Retina (tissue), 1 donor: ENCODE data around the gene FUNDC2.
"Not testable (repeated sequence)": the region's sequence is repeated elsewhere in the genome, so short reads cannot be mapped to it uniquely, and the experiment has no call there.

Experiments used
- DNase-seq: peaks from one replicate; pipeline ENCODE4 v3.0.0-alpha.2; 2016

Gene FUNDC2, protein sequence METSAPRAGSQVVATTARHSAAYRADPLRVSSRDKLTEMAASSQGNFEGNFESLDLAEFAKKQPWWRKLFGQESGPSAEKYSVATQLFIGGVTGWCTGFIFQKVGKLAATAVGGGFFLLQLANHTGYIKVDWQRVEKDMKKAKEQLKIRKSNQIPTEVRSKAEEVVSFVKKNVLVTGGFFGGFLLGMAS

GRCh38 chrX:155026727-155027508 is at the start of gene FUNDC2:
Gene FUNDC2, plus strand, starts transcription at chrX:155026844. Its CDS starts 95 bp downstream, at chrX:155026939.
- DNase-seq, result peak; percentile 91

- no peak for DNase-seq
These were observed 47.0 kb upstream of the FUNDC2 start for GRCh38 chrX:154979629-154980028.

GRCh38 chrX:154980330-154981115 is 46.1 kb upstream of the FUNDC2 start:
- DNase-seq, result peak; percentile 71

DNA sequence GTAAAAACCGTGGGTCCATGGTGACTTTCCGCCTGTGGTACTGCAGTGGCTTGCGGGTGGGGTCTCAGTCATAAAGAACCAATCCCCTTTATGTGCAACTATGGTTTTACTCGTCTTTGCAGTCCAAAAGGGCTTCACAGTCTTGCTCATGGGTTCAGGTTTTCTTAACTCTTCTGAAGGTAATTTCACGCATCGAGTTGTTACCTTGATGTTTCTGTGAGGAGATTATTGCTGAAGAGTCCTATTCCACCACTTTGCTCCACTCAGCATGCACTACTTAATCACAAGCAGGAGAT is 45.6 kb upstream of the FUNDC2 start:
- no peak for DNase-seq

DNA sequence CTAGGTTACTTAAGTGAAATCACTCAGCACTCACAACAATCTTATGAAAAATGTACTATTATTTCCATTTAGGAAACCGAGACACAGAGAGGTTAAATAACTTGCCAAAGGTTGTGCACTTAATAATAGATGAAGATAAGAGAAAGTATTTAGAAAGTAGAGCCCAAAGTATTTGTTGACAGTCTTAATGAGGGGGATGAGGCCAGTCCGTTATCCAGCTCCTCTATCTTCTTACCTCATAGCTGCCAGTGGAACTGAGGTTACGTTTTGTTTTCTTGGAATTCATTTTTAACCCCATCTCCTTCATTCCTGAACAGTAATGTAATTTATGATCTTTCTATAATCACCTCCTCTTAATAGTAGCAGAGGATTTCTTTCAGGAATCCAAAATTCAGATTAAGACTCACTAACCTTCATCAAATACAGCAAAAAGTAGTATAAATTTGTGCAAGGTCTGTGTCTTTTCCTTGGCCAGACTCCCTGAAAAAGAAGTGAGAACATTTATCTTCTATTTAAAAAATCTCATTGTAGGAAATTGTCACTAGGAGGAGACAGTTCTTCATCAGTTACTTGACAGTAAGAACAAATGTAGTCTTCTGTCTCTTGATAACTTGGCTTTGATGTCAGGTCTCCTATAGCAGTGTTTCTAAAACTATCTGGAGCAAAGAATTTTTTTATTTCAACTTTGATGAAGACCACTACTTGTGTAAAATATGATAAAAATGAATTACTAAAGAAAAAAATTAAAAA is 39.6 kb upstream of the FUNDC2 start:
- no peak for DNase-seq

GRCh38 chrX:154987940-154988339 is 38.7 kb upstream of the FUNDC2 start:
- DNase-seq, result no peak

GRCh38 chrX:154988719-154989118 is 37.9 kb upstream of the FUNDC2 start:
- DNase-seq, result no peak

DNA sequence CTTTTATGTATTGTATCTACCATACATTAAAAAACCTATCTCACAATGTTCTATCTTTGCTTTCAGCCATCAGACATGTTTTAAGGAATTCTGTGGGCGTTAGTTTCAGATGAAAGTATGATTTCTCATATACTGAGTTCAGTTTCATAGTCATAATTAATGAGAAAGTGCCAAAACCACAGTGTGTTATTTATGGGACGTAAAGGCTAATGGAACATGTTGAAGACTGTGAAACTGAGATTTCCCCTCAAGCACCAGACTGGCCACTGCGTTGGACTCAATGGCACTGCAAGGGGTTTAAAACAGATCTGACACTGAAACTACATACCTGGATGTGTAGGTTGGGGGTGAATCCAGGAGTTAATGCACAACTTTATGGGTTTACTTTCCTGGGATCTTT is 36.1 kb upstream of the FUNDC2 start:
- DNase-seq, result no peak

DNA sequence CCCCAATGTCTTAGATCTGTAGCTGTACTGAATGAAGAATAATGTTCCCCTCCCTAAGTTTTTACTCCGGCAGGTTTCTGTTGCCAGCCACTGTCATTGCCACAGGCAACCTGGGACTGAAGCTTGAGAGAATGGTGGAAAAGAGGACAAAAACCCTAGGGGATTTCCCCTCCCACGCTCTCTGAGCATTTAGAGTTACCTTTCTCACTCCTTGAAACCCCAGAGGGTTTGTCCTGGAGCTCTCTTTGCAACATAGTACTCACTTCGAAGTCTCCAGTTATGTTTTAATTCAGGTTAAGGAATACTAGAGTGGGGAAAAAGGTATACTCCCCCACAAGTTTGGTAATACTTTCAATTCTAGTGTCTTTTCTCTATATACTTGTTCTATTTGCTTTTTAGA is 35.6 kb upstream of the FUNDC2 start:
- DNase-seq, result no peak

GRCh38 chrX:154991476-154991875 is 35.2 kb upstream of the FUNDC2 start:
- no peak for DNase-seq

DNA sequence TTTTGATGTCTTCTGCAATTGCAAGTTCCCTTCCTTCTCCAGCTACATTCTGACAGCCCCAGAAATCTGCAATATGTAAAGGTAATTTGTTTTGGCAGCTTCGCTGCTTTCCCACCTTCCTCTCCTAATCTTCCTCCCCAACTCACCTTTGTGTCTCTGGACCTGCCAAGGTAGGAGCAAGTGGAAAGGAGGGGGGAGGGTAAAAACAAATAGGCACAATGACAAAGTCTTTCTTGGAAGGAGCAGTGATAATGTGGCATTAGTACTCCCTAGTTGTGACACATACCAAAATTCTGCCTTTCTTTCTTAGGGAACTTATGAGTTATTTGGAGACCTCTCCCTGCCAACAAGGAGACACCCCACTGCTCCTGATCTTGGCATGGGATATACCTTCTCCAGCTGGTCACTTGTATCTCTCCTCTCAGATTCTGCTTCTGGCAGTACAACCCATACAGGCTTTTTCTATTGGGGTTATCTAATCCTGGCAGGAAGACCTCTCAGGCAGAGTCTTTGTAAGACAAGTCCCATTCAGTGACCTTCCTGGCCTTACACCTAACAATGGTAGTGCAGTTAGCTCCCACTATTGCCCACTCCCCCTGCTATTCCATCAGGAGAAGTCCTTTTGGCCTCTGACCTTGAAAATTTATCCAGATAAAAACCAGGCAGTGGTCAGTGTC is 28.3 kb upstream of the FUNDC2 start:
- DNase-seq, result no peak

DNA sequence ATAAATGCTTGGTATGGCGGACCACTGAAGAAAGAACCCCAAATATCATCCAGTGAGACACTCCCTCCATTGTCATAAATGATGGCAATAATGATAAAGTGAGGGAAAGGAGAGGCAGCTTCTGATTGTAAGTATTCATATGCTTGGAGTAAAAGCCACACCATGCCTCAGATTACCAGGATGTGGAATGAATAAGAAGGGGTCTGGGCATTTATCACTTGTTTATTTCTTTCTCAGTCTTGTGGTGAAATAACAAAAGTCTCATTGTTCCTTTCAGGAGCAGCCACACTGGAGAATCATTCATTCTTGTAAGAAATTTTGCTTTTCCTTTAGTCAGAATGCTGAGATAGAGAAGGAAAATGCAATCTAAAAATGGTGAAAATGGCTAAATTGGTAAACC is 25.8 kb upstream of the FUNDC2 start:
- no peak for DNase-seq

- no peak for DNase-seq
These were observed 24.8 kb upstream of the FUNDC2 start for GRCh38 chrX:155001873-155002272.

GRCh38 chrX:155005190-155005589 is 21.5 kb upstream of the FUNDC2 start:
- DNase-seq, result no peak

DNA sequence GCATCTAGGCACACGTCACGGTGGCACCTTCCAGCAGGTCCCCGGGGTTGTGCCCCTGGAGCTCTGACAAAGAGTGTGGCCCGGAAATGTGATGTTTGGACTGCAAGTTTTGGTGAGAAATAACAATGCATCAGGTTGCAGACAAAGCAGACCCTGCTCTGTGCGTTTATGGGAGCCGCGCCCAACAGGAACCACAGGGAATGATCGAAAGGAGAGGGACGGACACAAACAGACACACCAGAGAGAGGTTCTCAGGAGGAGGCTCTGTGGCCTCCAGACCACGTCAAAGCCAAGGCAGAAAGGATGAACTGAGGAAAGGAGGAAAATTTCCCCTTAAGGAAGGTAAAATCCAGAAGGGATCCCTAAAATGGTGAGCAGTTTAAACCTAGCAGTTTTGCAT is 20.3 kb upstream of the FUNDC2 start:
- not testable (repeated sequence) for DNase-seq

GRCh38 chrX:155006913-155007671 is 19.6 kb upstream of the FUNDC2 start:
- DNase-seq, result not testable (repeated sequence)

DNA sequence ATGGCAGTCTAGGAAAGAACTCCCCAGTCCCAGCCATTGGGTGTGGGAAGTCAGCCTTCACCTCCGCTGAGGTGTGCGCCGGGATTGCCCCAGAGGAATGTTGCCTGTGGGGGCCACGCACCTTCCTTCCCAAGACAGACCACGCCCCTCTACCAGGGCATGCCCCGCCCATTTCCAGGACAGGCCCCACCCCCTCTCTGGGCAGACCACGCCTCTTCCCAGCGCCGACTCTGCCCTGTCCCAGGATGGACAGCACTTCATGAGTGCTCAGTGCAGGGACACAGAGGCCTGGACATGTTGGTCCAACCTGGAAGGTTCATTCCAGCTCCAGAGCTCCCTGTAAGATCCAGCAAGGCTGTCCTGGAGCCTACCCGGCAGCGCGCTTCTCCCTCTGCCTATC is 18.1 kb upstream of the FUNDC2 start:
- not testable (repeated sequence) for DNase-seq

GRCh38 chrX:155009994-155010472 is 16.6 kb upstream of the FUNDC2 start:
- DNase-seq, result no peak

GRCh38 chrX:155020591-155020990 is 6.1 kb upstream of the FUNDC2 start:
- DNase-seq, result no peak

DNA sequence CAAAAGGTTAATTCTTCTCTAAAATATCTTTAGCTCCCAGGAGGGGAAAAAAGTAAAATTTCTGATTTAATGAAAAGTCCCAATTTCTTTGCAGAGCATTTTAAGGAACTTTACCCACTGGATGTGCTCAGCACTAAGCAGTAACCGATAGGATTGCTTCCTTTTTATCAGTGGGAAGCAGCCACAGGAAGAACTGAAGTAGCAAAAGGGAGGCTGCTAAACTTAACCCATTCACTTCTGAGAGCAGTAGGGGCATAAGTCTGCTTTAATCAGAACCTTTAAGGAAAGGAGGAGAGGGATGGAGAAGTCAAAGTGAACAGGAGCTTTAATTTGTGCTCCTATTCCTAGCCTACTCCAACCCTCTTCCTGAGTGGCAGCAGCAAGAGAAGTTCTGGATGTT is 4.1 kb upstream of the FUNDC2 start, which contains the start of gene F8:
TSS of gene F8 (minus strand) at position 139 of the 400 bp plus-strand sequence. CDS start 171 bp downstream, outside the sequence.
- no peak for DNase-seq
